AG04450 (cell line): ENCODE measurements around the gene ST6GALNAC4. TPM values are rescaled to one million over a fixed set of nuclear protein-coding genes. Genes with fewer than 3 reads are reported as not detected.

Experiments
- CTCF ChIA-PET: fragments of 300-600, 350-600 bp; formaldehyde crosslinking; extraction: SDS; loops from one replicate; lab custom pipeline; 2022; ENCODE audit warnings: antibody characterized with exemption, inconsistent platforms; lab: Charles Lee
- POLR2A ChIA-PET: fragments of 350-600 bp; formaldehyde crosslinking; extraction: SDS; loops from one replicate; lab custom pipeline; 2021; ENCODE audit warnings: antibody characterized with exemption, inconsistent platforms; lab: Yijun Ruan, JAX
- DNase-seq: peaks from one replicate; pipeline ENCODE4 v3.0.0-alpha.2; 2011; ENCODE audit warnings: low read depth, low spot score
- H3K27ac ChIP-seq: one replicate; pipeline ENCODE4 v1.5.1; 2012; ENCODE audit warnings: low read depth, low read length, control low read depth
- H3K27me3 ChIP-seq: one replicate; pipeline ENCODE4 v1.6.0; 2012; ENCODE audit warnings: low read length; ENCODE audit not compliant: control insufficient read depth, insufficient read depth
- H3K4me3 ChIP-seq: 2 replicates; pipeline ENCODE4 v1.5.1; 2011; ENCODE audit warnings: mild to moderate bottlenecking, low read depth, low read length, control low read depth
- H3K9me3 ChIP-seq: 2 replicates; pipeline ENCODE4 v1.5.1; 2012; ENCODE audit warnings: low read length; ENCODE audit not compliant: control insufficient read depth, insufficient read depth
- CTCF ChIP-seq: IDR thresholded peaks from 2 replicates; pipeline ENCODE4 v1.5.1; 2011; ENCODE audit warnings: low read depth, low read length, control low read depth, inconsistent platforms
- polyA plus RNA-seq: library from polyadenylated mRNA; depleted of rRNA; stranded (reverse); fragments of >200 nt; gene quantifications from 2 replicates; pipeline ENCODE4 v1.2.3, GENCODE V29; 2011; rRNA removed
- small RNA-seq: library from RNA; depleted of rRNA; stranded (forward); fragments of <200 nt; gene quantifications from one replicate; pipeline ENCODE3, GENCODE V24; 2012; ENCODE audit warnings: low read depth; ENCODE audit not compliant: insufficient read length

Gene ST6GALNAC4
- polyA plus RNA-seq, 1 experiment = 15.0 TPM

DNA sequence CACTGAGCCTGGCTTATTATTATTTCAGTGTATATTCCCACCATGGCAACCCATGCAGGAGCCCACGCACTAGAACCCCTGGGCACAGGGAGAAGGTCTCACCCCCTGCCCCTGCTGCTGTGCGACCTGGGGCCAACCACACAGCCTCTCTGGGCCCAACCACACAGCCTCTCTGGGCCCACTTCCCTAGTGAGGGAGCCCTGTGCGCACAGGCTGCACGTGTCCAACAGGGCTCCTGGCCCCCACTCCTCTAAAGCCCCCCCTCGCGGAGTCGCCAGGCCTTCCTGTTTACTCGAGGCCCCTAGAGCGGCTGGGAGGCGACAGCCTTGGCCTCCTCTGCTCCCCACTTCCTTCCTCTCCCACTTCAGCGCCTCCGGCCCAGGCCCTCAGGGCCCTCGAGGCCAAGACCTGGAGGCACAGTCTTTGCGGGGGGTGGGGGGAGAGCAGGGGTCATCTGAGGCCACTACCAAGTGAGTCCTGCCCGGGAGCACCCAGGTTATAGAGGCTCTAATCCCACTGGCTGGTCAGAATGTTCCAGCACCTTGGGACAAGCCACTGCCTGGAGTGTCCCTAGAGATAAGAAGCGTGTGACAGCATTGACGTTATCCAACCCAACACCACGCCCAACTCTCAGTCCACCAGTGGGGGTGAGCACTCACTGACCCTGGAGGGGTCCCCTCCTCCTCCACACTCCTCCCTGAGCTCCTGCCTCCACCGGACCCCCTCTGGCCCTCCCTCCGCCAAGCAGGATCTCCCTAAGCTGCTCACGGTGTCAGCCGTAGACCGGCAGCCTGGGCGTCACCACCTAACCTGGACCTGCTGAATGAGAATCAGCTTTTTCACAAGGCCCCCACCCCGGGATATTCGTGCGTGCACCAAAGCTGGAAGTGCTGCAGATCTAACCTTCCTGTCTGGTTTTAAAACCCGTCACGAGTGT is 54.5 kb downstream of the ST6GALNAC4 start:
- no peak for DNase-seq
- Histone ChIP-seq H3K27me3 (no peaks in the 10 kb centered on the region), H3K27ac (no peak overlapping the region), H3K9me3 (no peaks in the 10 kb centered on the region; the same call in 1 of the 2 replicates), H3K4me3 (no peak overlapping the region)
- ChIA-PET POLR2A (interaction anchor here (1.1 kb wide), 1 partner anchor 11 kb away, joined by 5 read pairs; no protein-coding TSS in a partner anchor), CTCF (interaction anchor here (1.4 to 1.7 kb wide), 2 partner anchors 8 to 128 kb away, joined by 7 to 12 read pairs; partner anchors contain the start of gene TOR2A)
- no peak for TF ChIP-seq CTCF

- Histone ChIP-seq H3K27me3 (no peaks in the 10 kb centered on the region), H3K27ac (no peak overlapping the region), H3K9me3 (no peaks in the 10 kb centered on the region), H3K4me3 (no peak overlapping the region)
- no peak for TF ChIP-seq CTCF
- no peak for DNase-seq
- CTCF ChIA-PET = interaction anchor here (1.7 kb wide), 1 partner anchor 9 kb away, joined by 12 read pairs; no protein-coding TSS in a partner anchor
- POLR2A ChIA-PET = no interaction called here
Measured at GRCh38 chr9:127860779-127861178, 56.1 kb downstream of the ST6GALNAC4 start.

- Histone ChIP-seq H3K9me3 (no peaks in the 10 kb centered on the region), H3K27me3 (no peaks in the 10 kb centered on the region), H3K27ac (no peak overlapping the region), H3K4me3 (no peak overlapping the region)
- DNase-seq = no peak
- TF ChIP-seq CTCF = no peak
- CTCF ChIA-PET = interaction anchor here (1.7 to 1.9 kb wide), 2 partner anchors 10 kb away, joined by 6 to 12 read pairs; no protein-coding TSS in a partner anchor
- POLR2A ChIA-PET = no interaction called here
Measured at GRCh38 chr9:127860260-127860659, 56.6 kb downstream of the ST6GALNAC4 start.

DNA sequence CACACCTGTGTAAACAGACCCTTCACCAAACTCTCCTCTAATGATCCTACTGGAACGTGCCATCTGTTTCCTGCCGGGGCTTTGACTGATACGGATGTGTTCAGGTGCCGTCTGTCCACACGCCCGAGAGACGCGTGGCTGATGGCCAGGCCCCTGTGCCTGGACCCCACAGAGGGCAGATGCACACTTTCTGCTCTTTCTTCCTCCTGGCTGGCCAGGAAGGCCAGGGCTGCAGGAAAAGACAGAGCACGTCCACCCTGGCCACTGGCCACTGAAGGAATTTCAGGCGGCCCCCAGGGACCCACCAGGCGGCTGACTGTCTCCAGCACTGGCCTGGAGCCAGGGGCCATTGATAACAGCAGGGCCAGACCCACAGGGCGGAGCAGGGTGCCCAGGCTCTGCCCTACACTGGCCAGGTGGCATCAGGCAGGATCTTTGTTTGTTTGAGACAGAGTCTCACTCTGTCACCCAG is 58.8 kb downstream of the ST6GALNAC4 start:
- no peak for DNase-seq
- no peak for TF ChIP-seq CTCF
- CTCF ChIA-PET = interaction anchor here (0.5 to 1.9 kb wide), 4 partner anchors 12 to 1146 kb away, joined by 3 to 6 read pairs (median 4); no protein-coding TSS in a partner anchor
- Histone ChIP-seq H3K9me3 (no peaks in the 10 kb centered on the region), H3K27me3 (no peaks in the 10 kb centered on the region), H3K27ac (no peak overlapping the region), H3K4me3 (no peak overlapping the region)
- POLR2A ChIA-PET = no interaction called here

Small RNA genes within 50 kb of the gene (small RNA-seq; reads per million reads assigned to genes)
- 2.2 reads per million for gene MIR4672

Other genes starting within 250 kb of the ST6GALNAC4 start
- gene CFAP157, start 210.1 kb downstream of the ST6GALNAC4 start, polyA plus RNA-seq = 0.14 TPM in 1 of 2 replicates, not detected in the other
- gene PTRH1, start 201.4 kb downstream of the ST6GALNAC4 start, polyA plus RNA-seq = 5.2 and 6.1 TPM in 2 replicates
- not detected in 2 replicates for gene TTC16, start 201.0 kb downstream of the ST6GALNAC4 start, polyA plus RNA-seq
- gene TOR2A, start 181.7 kb downstream of the ST6GALNAC4 start, polyA plus RNA-seq = 4.9 and 5.8 TPM in 2 replicates
- not detected in 2 replicates for gene SH2D3C, start 138.4 kb downstream of the ST6GALNAC4 start, polyA plus RNA-seq
- 38.2 and 45.9 TPM in 2 replicates for gene CDK9, start 131.0 kb downstream of the ST6GALNAC4 start, polyA plus RNA-seq
- gene FPGS, start 114.2 kb downstream of the ST6GALNAC4 start, polyA plus RNA-seq = 24.8 and 34.6 TPM in 2 replicates
- gene ENG, start 62.4 kb downstream of the ST6GALNAC4 start, polyA plus RNA-seq = 17.2 and 34.2 TPM in 2 replicates
- gene AK1, start 39.4 kb downstream of the ST6GALNAC4 start, polyA plus RNA-seq = 75.9 and 93.9 TPM in 2 replicates
- gene ST6GALNAC6, start 17.4 kb downstream of the ST6GALNAC4 start, polyA plus RNA-seq = 40.6 and 58.2 TPM in 2 replicates
- gene PIP5KL1, start 13.7 kb upstream of the ST6GALNAC4 start, polyA plus RNA-seq = 1.2 TPM in 2 replicates
- 25.3 and 30.9 TPM in 2 replicates for gene DPM2, start 20.8 kb upstream of the ST6GALNAC4 start, polyA plus RNA-seq
- gene EEIG1, start 63.9 kb upstream of the ST6GALNAC4 start, polyA plus RNA-seq = 8.3 and 8.6 TPM in 2 replicates
- gene NAIF1, start 150.3 kb upstream of the ST6GALNAC4 start, polyA plus RNA-seq = 7.5 and 8.9 TPM in 2 replicates
- 12.0 and 12.6 TPM in 2 replicates for gene SLC25A25, start 151.2 kb upstream of the ST6GALNAC4 start, polyA plus RNA-seq
- 56.3 and 75.2 TPM in 2 replicates for gene PTGES2, start 210.7 kb upstream of the ST6GALNAC4 start, polyA plus RNA-seq
- gene LCN2, start 232.4 kb upstream of the ST6GALNAC4 start, polyA plus RNA-seq = not detected in 2 replicates
- gene BBLN, start 243.2 kb upstream of the ST6GALNAC4 start, polyA plus RNA-seq = 48.1 and 64.2 TPM in 2 replicates